RWPE1 (cell line): Measurements from ENCODE around the gene PRKN.

ENCODE experiments used
- CTCF ChIA-PET: fragments of 350-600 bp; sonication (Branson Sonifier 250); formaldehyde crosslinking; extraction: SDS; loops from one replicate; lab custom pipeline; 2021; lab: Yijun Ruan, JAX
- POLR2A ChIA-PET: fragments of 400-600 bp; formaldehyde crosslinking; extraction: SDS; loops from one replicate; lab custom pipeline; 2020; ENCODE audit warnings: antibody characterized with exemption; ENCODE audit not compliant: low non-redundant PET; lab: Yijun Ruan, JAX
- DNase-seq: peaks from one replicate; pipeline ENCODE4 v3.0.0; 2012; ENCODE audit warnings: low spot score
- H3K27ac ChIP-seq: fragments of 450-650 bp; 2 replicates; pipeline ENCODE4 v1.5.1; 2017
- TF ChIP-seq, protein P1 (sequence below): fragments of 450-650 bp; conservative IDR thresholded peaks from 2 replicates; pipeline ENCODE4 v1.5.1; 2017; ENCODE audit warnings: low read depth, mild to moderate bottlenecking

The PRKN gene

DNA sequence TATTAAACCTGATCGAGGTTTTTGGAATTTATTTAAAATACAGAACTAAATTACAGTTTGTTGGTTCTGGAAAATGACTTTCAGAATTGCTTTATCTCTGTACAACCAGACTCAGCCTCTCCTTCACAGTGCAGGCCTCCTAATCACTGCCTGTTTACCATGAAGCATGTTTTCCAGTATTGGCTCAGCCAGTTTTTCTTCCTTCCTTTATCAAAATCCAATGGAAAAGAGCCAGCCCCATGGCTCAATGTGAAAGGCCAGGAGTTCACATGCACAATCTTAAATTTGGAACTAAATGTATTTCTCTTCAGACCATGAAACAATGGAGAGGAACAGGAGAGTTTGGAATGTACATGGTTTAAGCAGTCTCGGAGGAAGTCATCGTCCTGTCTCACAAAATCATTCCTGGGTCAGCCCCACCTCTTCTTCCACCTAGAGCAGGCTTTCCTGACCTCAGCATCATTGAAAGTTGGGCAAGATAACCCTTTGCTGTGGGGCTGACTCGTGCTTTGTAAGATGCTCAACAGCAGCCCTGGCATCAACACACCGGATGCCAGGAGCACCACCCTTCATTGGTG, 772.8 kb downstream of the PRKN start:
- ChIA-PET POLR2A (interaction anchor here (0.6 kb wide), 1 partner anchor 1448 kb away, joined by 4 read pairs; no protein-coding TSS in a partner anchor), CTCF (no interaction called here)
- TF ChIP-seq, protein P1, sequence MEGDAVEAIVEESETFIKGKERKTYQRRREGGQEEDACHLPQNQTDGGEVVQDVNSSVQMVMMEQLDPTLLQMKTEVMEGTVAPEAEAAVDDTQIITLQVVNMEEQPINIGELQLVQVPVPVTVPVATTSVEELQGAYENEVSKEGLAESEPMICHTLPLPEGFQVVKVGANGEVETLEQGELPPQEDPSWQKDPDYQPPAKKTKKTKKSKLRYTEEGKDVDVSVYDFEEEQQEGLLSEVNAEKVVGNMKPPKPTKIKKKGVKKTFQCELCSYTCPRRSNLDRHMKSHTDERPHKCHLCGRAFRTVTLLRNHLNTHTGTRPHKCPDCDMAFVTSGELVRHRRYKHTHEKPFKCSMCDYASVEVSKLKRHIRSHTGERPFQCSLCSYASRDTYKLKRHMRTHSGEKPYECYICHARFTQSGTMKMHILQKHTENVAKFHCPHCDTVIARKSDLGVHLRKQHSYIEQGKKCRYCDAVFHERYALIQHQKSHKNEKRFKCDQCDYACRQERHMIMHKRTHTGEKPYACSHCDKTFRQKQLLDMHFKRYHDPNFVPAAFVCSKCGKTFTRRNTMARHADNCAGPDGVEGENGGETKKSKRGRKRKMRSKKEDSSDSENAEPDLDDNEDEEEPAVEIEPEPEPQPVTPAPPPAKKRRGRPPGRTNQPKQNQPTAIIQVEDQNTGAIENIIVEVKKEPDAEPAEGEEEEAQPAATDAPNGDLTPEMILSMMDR, result no peak
- DNase-seq, result no peak
- no peak overlapping the region for H3K27ac ChIP-seq

DNA sequence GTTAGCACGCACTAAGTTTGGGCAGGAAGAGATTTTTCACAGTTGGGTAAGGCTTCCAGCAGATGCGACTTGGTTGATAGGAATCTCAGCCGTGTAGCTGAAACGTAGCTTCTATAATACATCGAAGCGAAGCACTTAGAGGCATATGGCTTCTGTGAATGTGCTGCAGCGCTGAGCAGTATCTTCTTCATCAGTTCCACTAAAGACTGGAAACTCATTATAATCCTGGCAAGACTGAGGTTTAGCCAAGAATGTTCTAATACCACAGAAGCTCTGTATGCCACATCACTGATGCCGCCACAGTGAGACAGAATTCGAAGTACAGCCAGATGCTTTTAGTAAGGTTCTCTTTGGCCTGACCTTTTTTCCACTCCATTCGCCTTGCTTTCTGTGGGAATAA, 773.5 kb downstream of the PRKN start:
- H3K27ac ChIP-seq, result no peak overlapping the region
- CTCF ChIA-PET, result interaction anchor here (0.8 kb wide), 1 partner anchor 26 kb away, joined by 3 read pairs; no protein-coding TSS in a partner anchor

DNA sequence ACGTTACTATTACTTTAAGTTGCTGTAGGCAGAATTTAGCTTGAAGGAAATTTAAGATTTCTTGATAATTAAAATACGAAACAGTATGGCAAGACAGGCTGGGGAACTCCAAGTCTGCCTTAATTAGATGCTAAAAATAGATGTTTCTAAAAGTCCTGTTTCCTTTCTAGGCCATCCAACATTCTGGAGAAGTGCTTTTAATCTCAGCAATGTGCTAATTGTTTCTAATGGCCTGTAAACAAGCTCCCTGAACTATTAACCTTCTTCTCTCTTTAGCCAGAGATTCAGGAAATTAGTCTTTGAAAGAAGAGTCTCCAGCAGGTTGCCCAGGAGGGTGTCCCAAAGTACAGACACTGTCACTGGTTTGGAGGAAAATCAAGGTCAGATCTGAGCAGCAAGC, 776.4 kb downstream of the PRKN start:
- ChIA-PET POLR2A (no interaction called here), CTCF (interaction anchor here (0.8 kb wide), 1 partner anchor 1194 kb away, joined by 3 read pairs; no protein-coding TSS in a partner anchor)
- no peak overlapping the region for H3K27ac ChIP-seq
- DNase-seq, result no peak
- TF ChIP-seq, protein P1, result no peak

More for the DNA sequence above, 773.5 kb downstream of the PRKN start:
- POLR2A ChIA-PET, result interaction anchor here (0.6 kb wide), 1 partner anchor 1449 kb away, joined by 4 read pairs; no protein-coding TSS in a partner anchor
- no peak for DNase-seq
- TF ChIP-seq, protein P1, result no peak

DNA sequence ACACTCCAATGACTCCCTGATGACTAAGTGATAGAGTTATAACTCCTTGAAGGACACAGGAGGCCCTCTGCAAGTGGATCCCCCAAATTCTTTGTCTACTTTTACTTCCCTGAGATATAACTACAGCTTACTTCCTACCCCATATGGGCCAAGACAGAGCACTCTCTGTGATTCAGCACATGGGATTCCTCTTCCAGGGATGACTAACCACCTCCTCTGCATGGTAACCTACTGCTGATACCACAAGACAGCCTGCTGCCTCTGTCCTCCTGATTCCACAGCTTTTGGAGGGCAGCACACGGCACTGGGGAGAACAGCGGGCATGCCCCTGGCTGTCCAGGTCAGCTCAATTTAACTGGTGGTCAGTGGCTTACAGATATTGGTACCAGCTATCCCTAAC, 778.0 kb downstream of the PRKN start:
- no peak for DNase-seq
- POLR2A ChIA-PET, result no interaction called here
- CTCF ChIA-PET, result interaction anchor here (0.6 kb wide), 1 partner anchor 394 kb away, joined by 3 read pairs; no protein-coding TSS in a partner anchor
- TF ChIP-seq, protein P1, result no peak
- H3K27ac ChIP-seq, result no peak overlapping the region

DNA sequence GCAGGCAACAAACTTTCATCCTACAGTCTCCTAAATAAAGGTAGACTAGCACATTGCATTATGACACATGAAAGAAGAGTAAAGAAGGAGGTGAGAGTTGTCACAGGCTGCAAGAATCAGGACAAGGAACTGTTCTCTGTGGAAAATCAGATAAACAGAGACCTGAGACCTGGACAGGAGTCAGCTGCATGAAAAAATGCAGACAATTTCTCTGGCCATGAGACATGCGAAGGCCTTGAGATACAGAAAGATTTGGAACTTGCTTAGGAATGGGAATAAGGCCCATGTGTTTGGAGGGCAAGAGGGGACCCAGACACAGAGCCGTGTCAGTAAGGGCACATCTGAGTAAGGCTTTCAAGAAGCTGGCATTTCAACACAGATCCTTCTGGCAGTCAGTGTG, 779.1 kb downstream of the PRKN start:
- CTCF ChIA-PET, result no interaction called here
- POLR2A ChIA-PET, result no interaction called here

DNA sequence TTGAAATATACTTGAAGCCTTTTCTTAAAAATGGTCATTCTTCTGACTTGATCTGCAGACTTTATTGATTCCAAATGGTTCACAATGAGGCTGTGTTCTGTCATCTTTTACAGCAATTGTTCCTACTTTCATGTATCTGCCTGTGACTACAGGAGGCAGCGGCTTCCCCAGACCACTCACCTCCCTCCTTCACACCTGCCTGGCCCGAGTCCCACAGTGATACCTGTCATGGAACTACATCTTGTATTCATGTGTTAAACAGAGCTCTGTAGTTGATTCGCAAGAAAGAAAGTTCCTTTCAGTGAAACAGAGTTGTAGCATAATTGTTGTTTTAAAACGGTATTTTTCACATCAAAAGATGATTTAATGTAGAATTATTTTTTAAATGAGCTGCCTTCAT, 780.2 kb downstream of the PRKN start:
- TF ChIP-seq, protein P1, result no peak
- ChIA-PET CTCF (interaction anchor here (0.6 kb wide), 1 partner anchor 33 kb away, joined by 3 read pairs; no protein-coding TSS in a partner anchor), POLR2A (no interaction called here)
- no peak for DNase-seq
- no peak overlapping the region for H3K27ac ChIP-seq

More for the DNA sequence above, 779.1 kb downstream of the PRKN start:
- TF ChIP-seq, protein P1, result no peak
- H3K27ac ChIP-seq, result no peak overlapping the region
- DNase-seq, result no peak
